HEK293 (cell line): ENCODE results near the gene FRY.

ENCODE experiments used
- CTCF ChIA-PET: fragments of 350-600 bp; formaldehyde crosslinking; extraction: SDS; loops from one replicate; lab custom pipeline; 2021; ENCODE audit warnings: antibody characterized with exemption; lab: Yijun Ruan, JAX
- POLR2A ChIA-PET: fragments of 300-600 bp; formaldehyde crosslinking; extraction: SDS; loops from one replicate; lab custom pipeline; 2020; ENCODE audit warnings: antibody characterized with exemption, inconsistent platforms; lab: Yijun Ruan, JAX
- H3K27ac ChIP-seq: fragments of 200-500 bp; sonication (Bioruptor generic); 2 replicates; pipeline ENCODE4 v1.5.1; 2014; ENCODE audit warnings: low read depth, low read length, control low read depth, inconsistent platforms; ENCODE audit errors: extremely low read depth
- H3K36me3 ChIP-seq, 2 experiments: fragments of 200-500 bp in 1 of 2; sonication (Bioruptor generic) in 1 of 2; 1 replicate in 1 of 2; 2 replicates in 1 of 2; pipeline ENCODE4 v1.5.1; 2014 to 2017; ENCODE audit warnings: inconsistent platforms in 2 of 2, low read length in 2 of 2; ENCODE audit not compliant: control insufficient read depth in 2 of 2, insufficient read depth in 1 of 2
- H3K4me1 ChIP-seq: fragments of 200-500 bp; sonication (Bioruptor generic); 2 replicates; pipeline ENCODE4 v1.5.1; 2014; ENCODE audit warnings: mild to moderate bottlenecking, low read length, inconsistent platforms; ENCODE audit not compliant: control insufficient read depth, insufficient read depth
- H3K4me3 ChIP-seq: 2 replicates; pipeline ENCODE4 v1.5.1; 2011; ENCODE audit warnings: low read depth, mild to moderate bottlenecking, control low read depth, low read length, moderate library complexity
- H3K9me3 ChIP-seq: fragments of 200-500 bp; sonication (Bioruptor generic); 2 replicates; pipeline ENCODE4 v1.5.1; 2014; ENCODE audit warnings: low read depth, low read length, inconsistent platforms; ENCODE audit not compliant: control insufficient read depth, insufficient read depth
- ATF2 ChIP-seq: fragments of 450-650 bp; formaldehyde crosslinking; IDR thresholded peaks from 2 replicates; pipeline ENCODE4 v1.5.1; 2016; ENCODE audit warnings: missing biosample characterization, missing genetic modification characterization, low read depth
- OSR2 ChIP-seq: fragments of 450-650 bp; formaldehyde crosslinking; IDR thresholded peaks from 2 replicates; pipeline ENCODE4 v1.5.1; 2016; ENCODE audit warnings: missing biosample characterization, missing genetic modification characterization
- SCRT1 ChIP-seq: fragments of 450-650 bp; formaldehyde crosslinking; IDR thresholded peaks from 2 replicates; pipeline ENCODE4 v1.5.1; 2016; ENCODE audit warnings: missing biosample characterization, missing genetic modification characterization, borderline replicate concordance
- SP3 ChIP-seq: fragments of 450-650 bp; formaldehyde crosslinking; IDR thresholded peaks from 2 replicates; pipeline ENCODE4 v1.5.1; 2016; ENCODE audit warnings: missing biosample characterization, missing genetic modification characterization
- ZBTB44 ChIP-seq: fragments of 450-650 bp; IDR thresholded peaks from 2 replicates; pipeline ENCODE4 v1.5.1; 2018; ENCODE audit warnings: missing biosample characterization, mild to moderate bottlenecking, missing genetic modification characterization
- ZNF155 ChIP-seq: fragments of 450-650 bp; formaldehyde crosslinking; IDR thresholded peaks from 2 replicates; pipeline ENCODE4 v1.5.1; 2016; ENCODE audit warnings: missing biosample characterization, missing genetic modification characterization
- ZNF16 ChIP-seq: fragments of 450-650 bp; formaldehyde crosslinking; IDR thresholded peaks from 2 replicates; pipeline ENCODE4 v1.5.1; 2016; ENCODE audit warnings: low read depth, missing biosample characterization, missing genetic modification characterization
- ZNF2 ChIP-seq: fragments of 450-650 bp; formaldehyde crosslinking; IDR thresholded peaks from 2 replicates; pipeline ENCODE4 v1.5.1; 2016; ENCODE audit warnings: missing biosample characterization, missing genetic modification characterization
- ZNF202 ChIP-seq: fragments of 450-650 bp; formaldehyde crosslinking; IDR thresholded peaks from 2 replicates; pipeline ENCODE4 v1.5.1; 2016; ENCODE audit warnings: missing biosample characterization, missing genetic modification characterization, borderline replicate concordance
- ZNF221 ChIP-seq: fragments of 450-650 bp; formaldehyde crosslinking; IDR thresholded peaks from 2 replicates; pipeline ENCODE4 v1.5.1; 2017; ENCODE audit warnings: missing biosample characterization, missing genetic modification characterization, borderline replicate concordance
- ZNF26 ChIP-seq: fragments of 450-650 bp; formaldehyde crosslinking; IDR thresholded peaks from 2 replicates; pipeline ENCODE4 v1.5.1; 2016; ENCODE audit warnings: missing biosample characterization, missing genetic modification characterization
- ZNF274 ChIP-seq, 2 experiments: fragments of 200-500 bp in 1 of 2; fragments of 450-650 bp in 1 of 2; sonication (Bioruptor generic) in 1 of 2; formaldehyde crosslinking in 1 of 2; IDR thresholded peaks; 2 replicates each; pipeline versions ENCODE4 v1.5.1 to v1.6.1; 2014 to 2016; ENCODE audit warnings: borderline replicate concordance in 1 of 2, inconsistent platforms in 1 of 2, low read length in 1 of 2, missing biosample characterization in 1 of 2, missing genetic modification characterization in 1 of 2
- ZNF449 ChIP-seq: fragments of 450-650 bp; formaldehyde crosslinking; IDR thresholded peaks from 2 replicates; pipeline ENCODE4 v1.5.1; 2017; ENCODE audit warnings: missing biosample characterization, mild to moderate bottlenecking, missing genetic modification characterization, moderate library complexity
- ZNF473 ChIP-seq: fragments of 450-650 bp; formaldehyde crosslinking; IDR thresholded peaks from 2 replicates; pipeline ENCODE4 v1.5.1; 2017; ENCODE audit warnings: missing biosample characterization, missing genetic modification characterization
- ZNF510 ChIP-seq: fragments of 450-650 bp; formaldehyde crosslinking; IDR thresholded peaks from 2 replicates; pipeline ENCODE4 v1.5.1; 2018; ENCODE audit warnings: mild to moderate bottlenecking, missing genetic modification characterization, missing biosample characterization; ENCODE audit not compliant: insufficient replicate concordance
- ZNF513 ChIP-seq: fragments of 450-650 bp; IDR thresholded peaks from 2 replicates; pipeline ENCODE4 v1.5.1; 2018; ENCODE audit warnings: missing biosample characterization, missing genetic modification characterization
- ZNF561 ChIP-seq: fragments of 450-650 bp; IDR thresholded peaks from 2 replicates; pipeline ENCODE4 v1.5.1; 2018; ENCODE audit warnings: missing biosample characterization, missing genetic modification characterization, borderline replicate concordance
- ZNF629 ChIP-seq: fragments of 450-650 bp; formaldehyde crosslinking; IDR thresholded peaks from 2 replicates; pipeline ENCODE4 v1.5.1; 2017; ENCODE audit warnings: missing biosample characterization, missing genetic modification characterization
- ZNF777 ChIP-seq: fragments of 450-650 bp; formaldehyde crosslinking; IDR thresholded peaks from 2 replicates; pipeline ENCODE4 v1.5.1; 2017; ENCODE audit warnings: missing biosample characterization, missing genetic modification characterization, borderline replicate concordance
- ZNF792 ChIP-seq: fragments of 450-650 bp; formaldehyde crosslinking; IDR thresholded peaks from 2 replicates; pipeline ENCODE4 v1.5.1; 2016; ENCODE audit warnings: missing biosample characterization, missing genetic modification characterization
- ZNF837 ChIP-seq: fragments of 450-650 bp; formaldehyde crosslinking; IDR thresholded peaks from 2 replicates; pipeline ENCODE4 v1.5.1; 2016; ENCODE audit warnings: missing biosample characterization, missing genetic modification characterization

FRY gene

GRCh38 chr13:32135056-32135390, 103.4 kb downstream of the FRY start:
- Histone ChIP-seq H3K36me3 (no peaks in the 10 kb centered on the region), H3K27ac (no peak overlapping the region), H3K4me3 (no peak overlapping the region), H3K9me3 (no peaks in the 10 kb centered on the region), H3K4me1 (no peaks in the 10 kb centered on the region)
- CTCF ChIA-PET = no interaction called here
- POLR2A ChIA-PET = no interaction called here
- TF ChIP-seq ZNF777 (tag by site-specific recombination) (no peak), ZNF26 (tag by site-specific recombination) (no peak), ZNF510 (tag by site-specific recombination) (no peak), ZNF629 (tag by site-specific recombination) (no peak), ZNF2 (tag by site-specific recombination) (no peak), OSR2 (no peak), ZNF837 (tag by site-specific recombination) (no peak), ATF2 (tag by site-specific recombination) (no peak), ZNF274 (IDR thresholded peaks at IDR 0.05; ENCODE audit: low read length) (no peak), ZNF274 (tag by site-specific recombination; IDR thresholded peaks at IDR 0.05; ENCODE audit: borderline replicate concordance) (no peak), ZNF16 (no peak), ZNF202 (tag by site-specific recombination) (no peak), SCRT1 (tag by site-specific recombination) (no peak), ZNF221 (tag by site-specific recombination) (no peak), ZNF473 (tag by site-specific recombination) (no peak), ZNF513 (tag by site-specific recombination) (no peak), ZNF155 (no peak)

- ChIA-PET POLR2A (no interaction called here), CTCF (interaction anchor here (0.5 to 0.7 kb wide), 3 partner anchors 100 to 946 kb away, joined by 3 to 4 read pairs (median 3); no protein-coding TSS in a partner anchor)
- H3K4me1 ChIP-seq = no peaks in the 10 kb centered on the region
- H3K27ac ChIP-seq = no peak overlapping the region
- H3K36me3 ChIP-seq = no peaks in the 10 kb centered on the region
- H3K9me3 ChIP-seq = no peaks in the 10 kb centered on the region
- no peak for TF ChIP-seq SP3 (tag by site-specific recombination)
- H3K4me3 ChIP-seq = no peak overlapping the region
Observed at GRCh38 chr13:32135655-32136054, 104.1 kb downstream of the FRY start.

- Histone ChIP-seq H3K9me3 (no peaks in the 10 kb centered on the region), H3K36me3 (no peaks in the 10 kb centered on the region), H3K4me1 (no peaks in the 10 kb centered on the region), H3K4me3 (no peak overlapping the region), H3K27ac (no peak overlapping the region)
- ChIA-PET POLR2A (no interaction called here), CTCF (interaction anchor here (0.5 to 0.7 kb wide), 3 partner anchors 100 to 947 kb away, joined by 3 to 4 read pairs (median 3); no protein-coding TSS in a partner anchor)
- TF ChIP-seq ZNF449 (tag by site-specific recombination) (no peak), ZBTB44 (tag by site-specific recombination) (no peak), ZNF561 (no peak), ZNF792 (tag by site-specific recombination) (no peak)
Observed at GRCh38 chr13:32136061-32136460, 104.5 kb downstream of the FRY start.
